H1 (cell line): ENCODE data around the gene ARID5B. TPM values are rescaled to one million over a fixed set of nuclear protein-coding genes. Genes with fewer than 3 reads are reported as not detected.

Experiments used
- CTCF ChIA-PET: fragments of 300-600 bp; sonication (Branson Sonifier 250); formaldehyde crosslinking; loops from one replicate; lab custom pipeline; 2021; ENCODE audit not compliant: partially characterized antibody; lab: Charles Lee
- POLR2A ChIA-PET: fragments of 300-600 bp; sonication (Branson Sonifier 250); formaldehyde crosslinking; loops from one replicate; lab custom pipeline; 2021; ENCODE audit warnings: inconsistent platforms; ENCODE audit not compliant: partially characterized antibody; lab: Charles Lee
- DNase-seq, 2 experiments: peaks; one replicate each; pipeline versions ENCODE4 v3.0.0 to v3.0.0-alpha.2; 2010 to 2022; ENCODE audit warnings: low spot score in 2 of 2, low read depth in 1 of 2, mixed read lengths in 1 of 2
- FAIRE-seq: peaks from 2 replicates; lab custom pipeline; 2011; peaks lifted over from hg19 to GRCh38; lab: Jason Lieb, UNC
- H2AFZ ChIP-seq: 2 replicates; pipeline ENCODE4 v1.8.1; 2012; ENCODE audit warnings: low read length, inconsistent platforms
- H2AK5ac ChIP-seq: 2 replicates; pipeline ENCODE4 v1.6.1; 2013; ENCODE audit warnings: low read depth, low read length
- H2BK120ac ChIP-seq: replicated peaks from 2 replicates; pipeline ENCODE3; 2013; ENCODE audit warnings: low read depth, low read length, inconsistent platforms
- H2BK12ac ChIP-seq: 2 replicates; pipeline ENCODE4 v1.6.1; 2013; ENCODE audit warnings: low read depth, low read length
- H2BK15ac ChIP-seq: 2 replicates; pipeline ENCODE4 v1.6.1; 2013; ENCODE audit warnings: low read length
- H2BK20ac ChIP-seq: 2 replicates; pipeline ENCODE4 v1.6.1; 2013; ENCODE audit warnings: low read length
- H2BK5ac ChIP-seq: 2 replicates; pipeline ENCODE4 v1.6.1; 2013; ENCODE audit warnings: low read depth, low read length
- H3K14ac ChIP-seq: 2 replicates; pipeline ENCODE4 v1.6.1; 2013; ENCODE audit warnings: inconsistent platforms; ENCODE audit not compliant: insufficient read length
- H3K18ac ChIP-seq: 2 replicates; pipeline ENCODE4 v1.6.1; 2013; ENCODE audit warnings: low read length; ENCODE audit errors: extremely low read depth
- H3K23ac ChIP-seq: 2 replicates; pipeline ENCODE4 v1.6.1; 2013; ENCODE audit warnings: inconsistent platforms; ENCODE audit not compliant: insufficient read length
- H3K23me2 ChIP-seq: 2 replicates; pipeline ENCODE4 v1.6.1; 2013; ENCODE audit warnings: low read depth, low read length
- H3K27ac ChIP-seq: 2 replicates; pipeline ENCODE4 v1.6.1; 2011; ENCODE audit warnings: low read depth, low read length, inconsistent platforms
- H3K27me3 ChIP-seq, 4 experiments: replicated peaks in 1 of 4; 1 replicate in 1 of 4; 2 replicates in 3 of 4; pipeline versions ENCODE4 v1.6.1 to v1.8.1; 2011 to 2013; ENCODE audit warnings: low read length in 3 of 4, mild to moderate bottlenecking in 3 of 4, inconsistent platforms in 2 of 4, mixed read lengths in 2 of 4, moderate library complexity in 1 of 4; ENCODE audit not compliant: control insufficient read depth in 3 of 4, insufficient read depth in 3 of 4; ENCODE audit errors: extremely low read depth in 1 of 4
- H3K36me3 ChIP-seq, 4 experiments: 2 replicates each; pipeline versions ENCODE4 v1.6.1 to v1.8.1; 2011 to 2013; ENCODE audit warnings: mild to moderate bottlenecking in 4 of 4, low read length in 3 of 4, moderate library complexity in 2 of 4, control low read depth in 1 of 4, inconsistent platforms in 1 of 4; ENCODE audit not compliant: insufficient read depth in 4 of 4, control insufficient read depth in 2 of 4
- H3K4ac ChIP-seq: replicated peaks from 2 replicates; pipeline ENCODE3; 2013; ENCODE audit warnings: low read length, low read depth, mixed read lengths, inconsistent platforms; ENCODE audit not compliant: insufficient read length
- H3K4me1 ChIP-seq, 4 experiments: replicated peaks in 1 of 4; 1 replicate in 1 of 4; 2 replicates in 3 of 4; pipeline versions ENCODE4 v1.6.1 to v1.8.1; 2011 to 2013; ENCODE audit warnings: low read length in 3 of 4, inconsistent platforms in 2 of 4, mixed read lengths in 1 of 4; ENCODE audit not compliant: insufficient read depth in 4 of 4, control insufficient read depth in 3 of 4
- H3K4me2 ChIP-seq, 2 experiments: 2 replicates each; pipeline versions ENCODE4 v1.6.1 to v1.8.1; 2011 to 2013; ENCODE audit warnings: low read depth in 2 of 2, low read length in 2 of 2, control low read depth in 1 of 2, inconsistent platforms in 1 of 2, mild to moderate bottlenecking in 1 of 2; ENCODE audit not compliant: insufficient read depth in 1 of 2
- H3K4me3 ChIP-seq, 4 experiments: fragments of 200-600, 300-600 bp in 1 of 4; sonication (generic), shearing (Covaris generic), sonication (Bioruptor Twin) in 1 of 4; 2 replicates each; pipeline versions ENCODE4 v1.5.1 to v1.8.1; 2011 to 2016; ENCODE audit warnings: low read length in 4 of 4, low read depth in 3 of 4, control low read depth in 2 of 4, inconsistent platforms in 2 of 4, mild to moderate bottlenecking in 2 of 4, mixed read lengths in 1 of 4, moderate library complexity in 1 of 4; ENCODE audit not compliant: insufficient read depth in 2 of 4; ENCODE audit errors: extremely low read depth in 1 of 4
- H3K56ac ChIP-seq: replicated peaks from 2 replicates; pipeline ENCODE3; 2013; ENCODE audit warnings: low read depth, mild to moderate bottlenecking, mixed read lengths, low read length, inconsistent platforms; ENCODE audit not compliant: insufficient read length
- H3K79me1 ChIP-seq: 2 replicates; pipeline ENCODE4 v1.6.1; 2013; ENCODE audit warnings: low read depth, low read length, control low read depth
- H3K79me2 ChIP-seq, 2 experiments: 2 replicates each; pipeline versions ENCODE4 v1.6.1 to v1.8.1; 2012 to 2013; ENCODE audit warnings: low read length in 2 of 2, mild to moderate bottlenecking in 2 of 2, inconsistent platforms in 1 of 2; ENCODE audit not compliant: insufficient read depth in 2 of 2, control insufficient read depth in 1 of 2
- H3K9ac ChIP-seq, 4 experiments: replicated peaks in 1 of 4; 1 replicate in 1 of 4; 2 replicates in 3 of 4; pipeline versions ENCODE4 v1.6.1 to v1.8.1; 2011 to 2013; ENCODE audit warnings: low read depth in 3 of 4, low read length in 3 of 4, control low read depth in 2 of 4, mild to moderate bottlenecking in 2 of 4, moderate library complexity in 2 of 4, inconsistent platforms in 1 of 4; ENCODE audit errors: extremely low read depth in 1 of 4
- H3K9me3 ChIP-seq, 2 experiments: 2 replicates each; pipeline versions ENCODE4 v1.6.1 to v1.8.1; 2012 to 2013; ENCODE audit warnings: mild to moderate bottlenecking in 2 of 2, moderate library complexity in 2 of 2, control low read depth in 1 of 2, inconsistent platforms in 1 of 2, low read depth in 1 of 2, low read length in 1 of 2, mixed read lengths in 1 of 2; ENCODE audit not compliant: insufficient read depth in 2 of 2
- H4K20me1 ChIP-seq, 2 experiments: replicated peaks in 1 of 2; 2 replicates each; pipeline versions ENCODE3 to v1.8.1; 2011 to 2013; ENCODE audit warnings: inconsistent platforms in 2 of 2, low read length in 2 of 2, mild to moderate bottlenecking in 1 of 2; ENCODE audit not compliant: insufficient read depth in 2 of 2, control insufficient read depth in 1 of 2
- H4K5ac ChIP-seq: 2 replicates; pipeline ENCODE4 v1.6.1; 2013; ENCODE audit warnings: low read length, low read depth, mixed read lengths, inconsistent platforms; ENCODE audit not compliant: insufficient read length
- H4K8ac ChIP-seq: 2 replicates; pipeline ENCODE4 v1.8.0; 2013; ENCODE audit warnings: mild to moderate bottlenecking, moderate library complexity, low read length, inconsistent platforms; ENCODE audit not compliant: insufficient read depth; ENCODE audit errors: extremely low read depth
- H4K91ac ChIP-seq: replicated peaks from 2 replicates; pipeline ENCODE3; 2013; ENCODE audit warnings: low read length, mixed read lengths, inconsistent platforms; ENCODE audit not compliant: insufficient read length
- NANOG ChIP-seq: IDR thresholded peaks from 2 replicates; pipeline ENCODE4 v1.6.1; 2011; ENCODE audit warnings: low read length, low read depth, mild to moderate bottlenecking, inconsistent platforms; ENCODE audit not compliant: insufficient read depth, poor library complexity, severe bottlenecking
- RAD21 ChIP-seq, 2 experiments: IDR thresholded peaks in 1 of 2; conservative IDR thresholded peaks in 1 of 2; 2 replicates each; pipeline ENCODE4 v1.6.1; 2011; ENCODE audit warnings: low read depth in 2 of 2, low read length in 2 of 2, improper control_type of control experiment in 1 of 2, inconsistent platforms in 1 of 2, mild to moderate bottlenecking in 1 of 2, moderate library complexity in 1 of 2
- SUZ12 ChIP-seq: fragments of 200-600 bp; sonication (generic); IDR thresholded peaks from 2 replicates; pipeline ENCODE4 v1.6.1; 2012; ENCODE audit warnings: mild to moderate bottlenecking, inconsistent platforms, low read length, moderate library complexity, mixed read lengths
- TEAD4 ChIP-seq: IDR thresholded peaks from 2 replicates; pipeline ENCODE4 v1.6.1; 2012; ENCODE audit warnings: low read depth, low read length, inconsistent platforms, mixed read lengths
- WGBS, 2 experiments: shearing (Covaris generic) in 1 of 2; methylation state at CpG; one replicate each; pipeline versions ENCODE4 v1.1.6 to v1.1.7; 2013 to 2015; ENCODE audit warnings: low lambda C conversion rate in 2 of 2, mixed read lengths in 2 of 2, inconsistent platforms in 1 of 2, low coverage in 1 of 2, missing lambda C conversion rate in 1 of 2; ENCODE audit not compliant: insufficient replicate concordance in 2 of 2, insufficient coverage in 1 of 2, insufficient read length in 1 of 2; ENCODE audit errors: extremely low coverage in 1 of 2, missing lambda C conversion rate in 1 of 2; 5-methylcytosine and 5-hydroxymethylcytosine counted together
- polyA plus RNA-seq, 7 experiments: library from polyadenylated mRNA; depleted of rRNA in 3 of 7; stranded (reverse) in 5 of 7; unstranded in 2 of 7; fragments of >200 nt in 5 of 7; fragments of 200-250 nt in 2 of 7; gene quantifications; 1 replicate in 5 of 7; 2 replicates in 1 of 7; 4 replicates in 1 of 7; pipeline versions ENCODE4 v1.2.1 to v1.2.3, GENCODE V29; 2011 to 2013; ENCODE audit warnings: missing spikeins in 2 of 7, mixed read lengths in 2 of 7
- total RNA-seq: library from RNA; stranded (reverse); fragmentation: NEBNext Ultra II Directional; extraction: Animal tissue kit (Norgen Biotek cat#: 25700); gene quantifications from 2 replicates; pipeline ENCODE4 v1.2.1, GENCODE V29; 2021
- TF ChIP-seq, protein P1 (sequence below), 3 experiments: IDR thresholded peaks; 1 replicate in 2 of 3; 2 replicates in 1 of 3; pipeline versions ENCODE4 v1.5.1 to v1.6.1; 2011; ENCODE audit warnings: low read length in 3 of 3, mild to moderate bottlenecking in 3 of 3, inconsistent platforms in 2 of 3, low read depth in 1 of 3, moderate library complexity in 1 of 3; ENCODE audit not compliant: insufficient read depth in 1 of 3; ENCODE audit errors: control extremely low read depth in 1 of 3

Gene ARID5B
- total and polyA plus RNA-seq, 2 of the 8 experiments (the other 6 are each of a cell fraction or from before 2014, with no cell fraction given): 0.21 to 1.1 TPM

DNA sequence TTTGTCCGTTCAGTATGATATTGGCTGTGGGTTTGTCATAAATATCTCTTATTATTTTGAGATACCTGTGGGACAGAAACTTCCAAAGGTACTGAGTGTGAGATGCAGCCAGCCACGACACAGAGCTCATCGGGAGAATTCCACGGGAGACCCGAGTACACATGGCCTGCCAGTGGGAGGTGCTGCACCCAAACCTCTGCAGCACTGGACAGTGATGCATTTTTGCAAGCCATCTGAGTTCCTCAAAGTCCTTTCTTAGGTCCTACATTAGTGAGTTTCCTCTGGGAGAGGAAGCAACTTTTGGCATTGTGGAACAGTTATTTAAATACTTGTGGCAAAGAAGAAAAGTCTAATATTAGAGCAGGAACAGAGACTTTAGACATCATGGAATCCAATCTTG lies 77.5 kb downstream of the ARID5B start:
- H2BK12ac ChIP-seq: no peak overlapping the region
- H2BK5ac ChIP-seq: no peak overlapping the region
- TF ChIP-seq SUZ12 (no peak), NANOG (no peak), TEAD4 (0 out of 2 replicates have a peak, but pooled peaks have one; percentile 8), RAD21 (IDR thresholded peaks at IDR 0.05 in 1 of 2, conservative IDR thresholded peaks at IDR 0.05 in 1 of 2; ENCODE audit: low read depth in 2 of 2, low read length in 2 of 2) (peak; percentile 39 to 57)
- TF ChIP-seq, protein P1, sequence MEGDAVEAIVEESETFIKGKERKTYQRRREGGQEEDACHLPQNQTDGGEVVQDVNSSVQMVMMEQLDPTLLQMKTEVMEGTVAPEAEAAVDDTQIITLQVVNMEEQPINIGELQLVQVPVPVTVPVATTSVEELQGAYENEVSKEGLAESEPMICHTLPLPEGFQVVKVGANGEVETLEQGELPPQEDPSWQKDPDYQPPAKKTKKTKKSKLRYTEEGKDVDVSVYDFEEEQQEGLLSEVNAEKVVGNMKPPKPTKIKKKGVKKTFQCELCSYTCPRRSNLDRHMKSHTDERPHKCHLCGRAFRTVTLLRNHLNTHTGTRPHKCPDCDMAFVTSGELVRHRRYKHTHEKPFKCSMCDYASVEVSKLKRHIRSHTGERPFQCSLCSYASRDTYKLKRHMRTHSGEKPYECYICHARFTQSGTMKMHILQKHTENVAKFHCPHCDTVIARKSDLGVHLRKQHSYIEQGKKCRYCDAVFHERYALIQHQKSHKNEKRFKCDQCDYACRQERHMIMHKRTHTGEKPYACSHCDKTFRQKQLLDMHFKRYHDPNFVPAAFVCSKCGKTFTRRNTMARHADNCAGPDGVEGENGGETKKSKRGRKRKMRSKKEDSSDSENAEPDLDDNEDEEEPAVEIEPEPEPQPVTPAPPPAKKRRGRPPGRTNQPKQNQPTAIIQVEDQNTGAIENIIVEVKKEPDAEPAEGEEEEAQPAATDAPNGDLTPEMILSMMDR (IDR thresholded peaks at IDR 0.05; ENCODE audit: control extremely low read depth in 1 of 3, insufficient read depth in 1 of 3, low read depth in 1 of 3, low read length in 3 of 3): peak; percentile 23 to 59 (median 44); a peak in 3 of 4 replicates
- 97% methylated on average over 5 of the region's 5 CpGs; no CpG with 5 or more reads in 1 of the 2 experiments for WGBS, 2 experiments
- H3K79me1 ChIP-seq: no peaks in the 10 kb centered on the region
- H2AFZ ChIP-seq: no peak overlapping the region
- no peak overlapping the region for H3K27ac ChIP-seq
- no peaks in the 10 kb centered on the region for H3K23me2 ChIP-seq
- H3K4ac ChIP-seq: no peak overlapping the region
- no peaks in the 10 kb centered on the region for H3K36me3 ChIP-seq
- POLR2A ChIA-PET: no interaction called here
- H3K18ac ChIP-seq: no peak overlapping the region
- H3K79me2 ChIP-seq: no peaks in the 10 kb centered on the region
- no peak overlapping the region for H2BK120ac ChIP-seq
- H2BK15ac ChIP-seq: no peak overlapping the region
- H3K56ac ChIP-seq: no peak overlapping the region
- H3K14ac ChIP-seq: no peak overlapping the region
- no peak overlapping the region for H3K4me3 ChIP-seq
- CTCF ChIA-PET: interaction anchor here (0.8 to 1.3 kb wide), 5 partner anchors 9 to 300 kb away, joined by 3 to 5 read pairs (median 4); no protein-coding TSS in a partner anchor
- no peaks in the 10 kb centered on the region for H3K4me1 ChIP-seq
- H3K9me3 ChIP-seq: no peaks in the 10 kb centered on the region
- no peak overlapping the region for H4K5ac ChIP-seq
- H4K8ac ChIP-seq: no peak overlapping the region; the same call in 1 of the 2 replicates
- no peak overlapping the region for H3K4me2 ChIP-seq
- H3K9ac ChIP-seq: no peak overlapping the region
- FAIRE-seq (no peak), DNase-seq (no peak)
- H4K91ac ChIP-seq: no peak overlapping the region
- H3K27me3 ChIP-seq: no peaks in the 10 kb centered on the region
- no peaks in the 10 kb centered on the region for H4K20me1 ChIP-seq
- no peak overlapping the region for H2AK5ac ChIP-seq
- H2BK20ac ChIP-seq: no peak overlapping the region
- H3K23ac ChIP-seq: no peak overlapping the region
